Inflammatory macrophage (primary cell): ENCODE results near the gene BAZ1A.

Experiments used
- DNase-seq, 2 donors: peaks; one replicate each; pipeline ENCODE4 v3.0.0-alpha.2; 2020 to 2022
- total RNA-seq, 18 experiments: gene quantifications; one replicate each; lab custom pipeline; 2026; ENCODE audit warnings: mixed read lengths in 6 of 18, inconsistent platforms in 2 of 18; lab: John Stamatoyannopoulos, UW

BAZ1A gene
- 104 to 522 (median 172) reads per million in 18 experiments for total RNA-seq

- DNase-seq: peak; percentile 89 to 92
These were observed at the start of gene BAZ1A for GRCh38 chr14:34875031-34875922. Gene BAZ1A, minus strand, starts transcription at chr14:34875360. Its CDS starts 756 bp downstream, at chr14:34874604.

GRCh38 chr14:34920339-34920738 is 45.2 kb upstream of the BAZ1A start:
- DNase-seq: no peak

- no peak for DNase-seq
These were observed 38.5 kb upstream of the BAZ1A start for GRCh38 chr14:34913619-34914018.

GRCh38 chr14:34912966-34913365 is 37.8 kb upstream of the BAZ1A start:
- no peak for DNase-seq

GRCh38 chr14:34912182-34912581 is 37.0 kb upstream of the BAZ1A start:
- DNase-seq: no peak

GRCh38 chr14:34911209-34912150 is 36.3 kb upstream of the BAZ1A start:
- DNase-seq: no peak

GRCh38 chr14:34906287-34906686 is 31.1 kb upstream of the BAZ1A start:
- DNase-seq: no peak

- DNase-seq: no peak
These were observed 20.1 kb upstream of the BAZ1A start for GRCh38 chr14:34895277-34895676.

GRCh38 chr14:34890937-34891336 is 15.8 kb upstream of the BAZ1A start:
- no peak for DNase-seq

- no peak for DNase-seq
These were observed 13.0 kb upstream of the BAZ1A start for GRCh38 chr14:34888186-34888585.

- DNase-seq: peak in 1 of 2 donors; percentile 41
These were observed 8.8 kb upstream of the BAZ1A start for GRCh38 chr14:34883954-34884353.

- DNase-seq: peak; percentile 38 to 71
These were observed 652 bp downstream of the BAZ1A start for GRCh38 chr14:34874386-34875030.

GRCh38 chr14:34873589-34874385 is 1.4 kb downstream of the BAZ1A start:
- peak; percentile 96 to 97 for DNase-seq

- peak; percentile 29 to 57 for DNase-seq
These were observed 2.2 kb downstream of the BAZ1A start for GRCh38 chr14:34872822-34873588.

- no peak for DNase-seq
These were observed 8.0 kb downstream of the BAZ1A start for GRCh38 chr14:34867199-34867598.

- DNase-seq: no peak
These were observed 9.1 kb downstream of the BAZ1A start for GRCh38 chr14:34865889-34866574.

GRCh38 chr14:34863844-34864243 is 11.3 kb downstream of the BAZ1A start:
- DNase-seq: no peak

GRCh38 chr14:34858765-34859164 is 16.4 kb downstream of the BAZ1A start:
- no peak for DNase-seq

- no peak for DNase-seq
These were observed 17.3 kb downstream of the BAZ1A start for GRCh38 chr14:34857689-34858449.

GRCh38 chr14:34853041-34853440 is 22.1 kb downstream of the BAZ1A start:
- no peak for DNase-seq
